IMR-90 (cell line): ENCODE data around the gene RAD51B. TPM values are rescaled to one million over a fixed set of nuclear protein-coding genes. Genes with fewer than 3 reads are reported as not detected.

Experiments
- ATAC-seq: fragments of 200-7000 bp; cut with Tn5 transposase; 2 replicates; pipeline ENCODE4 v1.9.1; 2020; ENCODE audit warnings: low read depth, mild to moderate bottlenecking, moderate library complexity
- BruUV-seq: library from RNA; stranded (reverse); fragments of 400-500 nt; replicated peaks from 2 replicates; lab custom pipeline; 2021; lab: Mats Ljungman, UMichigan
- CTCF ChIA-PET: fragments of 300-600 bp; formaldehyde crosslinking; extraction: SDS; loops from one replicate; lab custom pipeline; 2021; ENCODE audit warnings: antibody characterized with exemption; lab: Yijun Ruan, JAX
- POLR2A ChIA-PET: fragments of 300-600 bp; sonication (Branson Sonifier 250); formaldehyde crosslinking; loops from one replicate; lab custom pipeline; 2022; ENCODE audit warnings: antibody characterized with exemption; ENCODE audit not compliant: unreplicated experiment; lab: Charles Lee
- DNase-seq: peaks from one replicate; pipeline ENCODE4 v3.0.0; 2013
- H2AFZ ChIP-seq: replicated peaks from 2 replicates; pipeline ENCODE3; 2013; ENCODE audit warnings: low read length, mild to moderate bottlenecking; ENCODE audit not compliant: poor library complexity
- H2AK5ac ChIP-seq: 2 replicates; pipeline ENCODE4 v1.6.1; 2013; ENCODE audit warnings: low read depth, low read length, inconsistent platforms
- H2AK9ac ChIP-seq: replicated peaks from 2 replicates; pipeline ENCODE3; 2013; ENCODE audit warnings: mild to moderate bottlenecking, low read depth, low read length, moderate library complexity; ENCODE audit not compliant: poor library complexity
- H2BK120ac ChIP-seq: 2 replicates; pipeline ENCODE4 v1.6.1; 2013; ENCODE audit warnings: low read depth, low read length, inconsistent platforms
- H2BK15ac ChIP-seq: 3 replicates; pipeline ENCODE4 v1.6.1; 2013; ENCODE audit warnings: low read depth, low read length, inconsistent platforms
- H2BK20ac ChIP-seq: 2 replicates; pipeline ENCODE4 v1.6.1; 2013; ENCODE audit warnings: low read depth, mild to moderate bottlenecking, inconsistent platforms, low read length, moderate library complexity
- H2BK5ac ChIP-seq: 2 replicates; pipeline ENCODE4 v1.6.1; 2013; ENCODE audit warnings: mild to moderate bottlenecking, low read depth, low read length, inconsistent platforms; ENCODE audit not compliant: poor library complexity, severe bottlenecking
- H3K14ac ChIP-seq: replicated peaks from 2 replicates; pipeline ENCODE4 v1.6.1; 2013; ENCODE audit warnings: low read depth, low read length, inconsistent platforms
- H3K18ac ChIP-seq: 2 replicates; pipeline ENCODE4 v1.6.1; 2013; ENCODE audit warnings: low read depth, low read length, control low read depth
- H3K23ac ChIP-seq: 2 replicates; pipeline ENCODE4 v1.6.1; 2013; ENCODE audit warnings: low read depth, low read length, inconsistent platforms
- H3K27ac ChIP-seq: 2 replicates; pipeline ENCODE4 v1.5.1; 2013; ENCODE audit warnings: mild to moderate bottlenecking, control low read depth, low read length; ENCODE audit not compliant: insufficient read depth
- H3K27me3 ChIP-seq: 2 replicates; pipeline ENCODE4 v1.6.1; 2013; ENCODE audit warnings: low read length; ENCODE audit not compliant: control insufficient read depth, insufficient read depth
- H3K36me3 ChIP-seq: 2 replicates; pipeline ENCODE4 v1.6.1; 2013; ENCODE audit warnings: low read length, mixed read lengths; ENCODE audit not compliant: control insufficient read depth, insufficient read depth
- H3K4ac ChIP-seq: 2 replicates; pipeline ENCODE4 v1.6.1; 2013; ENCODE audit warnings: low read depth, low read length, inconsistent platforms
- H3K4me1 ChIP-seq: 2 replicates; pipeline ENCODE4 v1.6.1; 2013; ENCODE audit warnings: low read length, mixed read lengths; ENCODE audit not compliant: control insufficient read depth, insufficient read depth
- H3K4me2 ChIP-seq: 2 replicates; pipeline ENCODE4 v1.6.1; 2013; ENCODE audit warnings: low read depth, mild to moderate bottlenecking, control low read depth, low read length, moderate library complexity
- H3K4me3 ChIP-seq: 2 replicates; pipeline ENCODE4 v1.5.1; 2013; ENCODE audit warnings: low read depth, mild to moderate bottlenecking, control low read depth, low read length, moderate library complexity; ENCODE audit not compliant: insufficient read depth
- H3K56ac ChIP-seq: 2 replicates; pipeline ENCODE4 v1.6.1; 2013; ENCODE audit warnings: low read length, inconsistent platforms; ENCODE audit not compliant: insufficient read depth; ENCODE audit errors: extremely low read depth
- H3K79me1 ChIP-seq, 2 experiments: 2 replicates each; pipeline ENCODE4 v1.6.1; 2013; ENCODE audit warnings: low read length in 2 of 2, inconsistent platforms in 1 of 2, low read depth in 1 of 2
- H3K9ac ChIP-seq: 2 replicates; pipeline ENCODE4 v1.6.1; 2013; ENCODE audit warnings: low read depth, low read length, control low read depth
- H3K9me1 ChIP-seq: 2 replicates; pipeline ENCODE4 v1.6.1; 2013; ENCODE audit warnings: low read length, inconsistent platforms; ENCODE audit not compliant: insufficient read depth
- H3K9me3 ChIP-seq: 2 replicates; pipeline ENCODE4 v1.6.1; 2013; ENCODE audit warnings: low read length; ENCODE audit not compliant: control insufficient read depth, insufficient read depth
- H4K20me1 ChIP-seq: 2 replicates; pipeline ENCODE4 v1.6.1; 2013; ENCODE audit warnings: low read length, inconsistent platforms; ENCODE audit not compliant: insufficient read depth
- H4K5ac ChIP-seq: 2 replicates; pipeline ENCODE4 v1.6.1; 2013; ENCODE audit warnings: mild to moderate bottlenecking, low read depth, low read length, control low read depth
- H4K8ac ChIP-seq, 2 experiments: 2 replicates each; pipeline ENCODE4 v1.6.1; 2013; ENCODE audit warnings: low read depth in 2 of 2, low read length in 2 of 2, control low read depth in 1 of 2, inconsistent platforms in 1 of 2
- H4K91ac ChIP-seq: 2 replicates; pipeline ENCODE4 v1.6.1; 2013; ENCODE audit warnings: low read depth, low read length, inconsistent platforms; ENCODE audit not compliant: insufficient read depth
- BHLHE40 ChIP-seq: fragments of 150-350 bp; IDR thresholded peaks from 2 replicates; pipeline ENCODE4 v1.6.1; 2016; ENCODE audit warnings: mild to moderate bottlenecking, low read depth, low read length
- CEBPB ChIP-seq: IDR thresholded peaks from 2 replicates; pipeline ENCODE4 v1.6.1; 2012; ENCODE audit warnings: low read depth, low read length, improper control_type of control experiment
- ELK1 ChIP-seq: fragments of 150-350 bp; IDR thresholded peaks from 2 replicates; pipeline ENCODE4 v1.6.1; 2016; ENCODE audit warnings: low read depth, mild to moderate bottlenecking, low read length, moderate library complexity, borderline replicate concordance
- MXI1 ChIP-seq: IDR thresholded peaks from 2 replicates; pipeline ENCODE4 v1.6.1; 2012; ENCODE audit warnings: low read depth, mild to moderate bottlenecking, low read length, moderate library complexity, borderline replicate concordance
- WGBS, 2 experiments: methylation state at CpG; one replicate each; pipeline versions ENCODE4 v1.1.5 to v1.1.7; 2013; ENCODE audit warnings: missing lambda C conversion rate in 2 of 2; ENCODE audit not compliant: insufficient read length in 1 of 2; ENCODE audit errors: extremely low coverage in 2 of 2; 5-methylcytosine and 5-hydroxymethylcytosine counted together
- dilution Hi-C: fragments of 300-500 bp; cut with HindIII; formaldehyde crosslinking; loops from one replicate; pipeline ENCODE4 v1.14.3; 2018; ENCODE audit warnings: low sequenced_read_pairs; ENCODE audit not compliant: unreplicated experiment
- in situ Hi-C: fragments of 300-500 bp; cut with MboI; formaldehyde crosslinking; loops from 3 replicates; pipeline ENCODE4 v1.14.3; 2019; ENCODE audit warnings: low sequenced_read_pairs, inconsistent platforms, mixed read lengths
- intact Hi-C: fragments of 100-400 bp; cut with micrococcal nuclease; formaldehyde crosslinking; loops from 2 replicates; pipeline ENCODE4 v1.10.0; 2022
- polyA plus RNA-seq, 3 experiments: library from polyadenylated mRNA; depleted of rRNA; stranded (reverse); fragments of >200 nt; gene quantifications; 2 replicates each; pipeline ENCODE4 v1.2.3, GENCODE V29; 2012; ENCODE audit warnings: low replicate concordance in 1 of 3
- total RNA-seq: library from RNA; depleted of rRNA; stranded (reverse); fragments of >200 nt; gene quantifications from 2 replicates; pipeline ENCODE4 v1.2.3, GENCODE V29; 2012

RAD51B gene
- total and polyA plus RNA-seq, 2 of the 4 experiments (the other 2 are of a cell fraction): 5.1 to 18.8 TPM

- Histone ChIP-seq H2AK9ac (peak overlapping the region; percentile 39), H2BK120ac (peak overlapping the region; percentile 95), H3K23ac (peak overlapping the region; percentile 85), H3K36me3 (no peaks in the 10 kb centered on the region), H2BK15ac (peak overlapping the region; percentile 99), H3K4me2 (no peak overlapping the region), H4K5ac (peak overlapping the region; percentile 81), H3K14ac (peak overlapping the region; percentile 95), H3K4me1 (peaks cover 37% of the 10 kb centered on the region), H3K4me3 (no peak overlapping the region), H3K56ac (no peak overlapping the region), H4K8ac (peak overlapping the region; percentile 67 to 87), H2BK5ac (peak overlapping the region; percentile 53), H3K9ac (no peak overlapping the region), H4K91ac (peak overlapping the region; percentile 88), H3K4ac (peak overlapping the region; percentile 94), H3K27me3 (no peaks in the 10 kb centered on the region), H2AFZ (peak overlapping the region; percentile 78), H3K79me1 (0 out of 4 replicates have a peak, but pooled peaks cover 0 to 3% of the 10 kb centered on the region in 2 experiments), H3K9me3 (no peaks in the 10 kb centered on the region), H2AK5ac (peak overlapping the region; percentile 94), H3K9me1 (peaks cover 26% of the 10 kb centered on the region), H4K20me1 (no peaks in the 10 kb centered on the region), H2BK20ac (peak overlapping the region; percentile 88), H3K27ac (peak overlapping the region; percentile 48; the same call in 1 of the 2 replicates), H3K18ac (peak overlapping the region; percentile 75)
- POLR2A ChIA-PET: interaction anchor here (0.6 kb wide), 1 partner anchor 111 kb away, joined by 3 read pairs; no protein-coding TSS in a partner anchor
- intact Hi-C loops: loop anchor here (2.0 to 10.0 kb wide), 2 partner anchors 257 to 391 kb away; no protein-coding TSS in a partner anchor
- no TSS peak for BruUV-seq
- no peak for TF ChIP-seq CEBPB
- TF ChIP-seq BHLHE40: no peak
- TF ChIP-seq MXI1: no peak
- no peak for TF ChIP-seq ELK1
- CTCF ChIA-PET: no interaction called here
- dilution Hi-C loops: no loop called here
- in situ Hi-C loops: no loop called here
- no peak for ATAC-seq
- WGBS, 2 experiments: no CpG with 5 or more reads among the region's 6 CpGs
- DNase-seq: no peak
These were observed 577.8 kb downstream of the RAD51B start for GRCh38 chr14:68397371-68397811.
